HUES48 (cell line): Measurements from ENCODE around the gene SPIRE2.
"Not testable (repeated sequence)": the region's sequence is repeated elsewhere in the genome, so short reads cannot be mapped to it uniquely, and the experiment has no call there.

Experiments used
- H3K27ac ChIP-seq: one replicate; pipeline ENCODE4 v1.7.0; 2013; ENCODE audit warnings: low read depth, low read length, inconsistent platforms
- H3K27me3 ChIP-seq: 2 replicates; pipeline ENCODE4 v1.6.1; 2013; ENCODE audit warnings: mild to moderate bottlenecking, low read length; ENCODE audit not compliant: control insufficient read depth, insufficient read depth
- H3K36me3 ChIP-seq: 2 replicates; pipeline ENCODE4 v1.6.1; 2013; ENCODE audit warnings: low read length; ENCODE audit not compliant: control insufficient read depth, insufficient read depth
- H3K4me1 ChIP-seq: 2 replicates; pipeline ENCODE4 v1.6.1; 2013; ENCODE audit warnings: mild to moderate bottlenecking, low read length; ENCODE audit not compliant: control insufficient read depth, insufficient read depth
- H3K4me3 ChIP-seq: 2 replicates; pipeline ENCODE4 v1.5.1; 2013; ENCODE audit warnings: mild to moderate bottlenecking, low read depth, low read length
- H3K9ac ChIP-seq: 2 replicates; pipeline ENCODE4 v1.6.1; 2013; ENCODE audit warnings: mild to moderate bottlenecking, low read depth, low read length, moderate library complexity
- H3K9me3 ChIP-seq: 2 replicates; pipeline ENCODE4 v1.6.1; 2013; ENCODE audit warnings: low read length; ENCODE audit not compliant: control insufficient read depth, insufficient read depth

Gene SPIRE2

GRCh38 chr16:89912627-89913026, 84.4 kb downstream of the SPIRE2 start:
- peaks cover 6% of the 10 kb centered on the region; the same call in 1 of the 2 replicates for H3K4me1 ChIP-seq
- peaks cover 16% of the 10 kb centered on the region for H3K36me3 ChIP-seq
- H3K27me3 ChIP-seq, result no peaks in the 10 kb centered on the region
- H3K27ac ChIP-seq, result no peak overlapping the region
- no peaks in the 10 kb centered on the region for H3K9me3 ChIP-seq
- no peak overlapping the region for H3K4me3 ChIP-seq
- H3K9ac ChIP-seq, result no peak overlapping the region

- no peak overlapping the region for H3K4me3 ChIP-seq
- H3K9ac ChIP-seq, result no peak overlapping the region
- peaks cover 15% of the 10 kb centered on the region for H3K36me3 ChIP-seq
- no peak overlapping the region for H3K27ac ChIP-seq
- H3K4me1 ChIP-seq, result peaks cover 6% of the 10 kb centered on the region; the same call in 1 of the 2 replicates
- H3K27me3 ChIP-seq, result peaks cover 1% of the 10 kb centered on the region; the same call in 1 of the 2 replicates
- H3K9me3 ChIP-seq, result no peaks in the 10 kb centered on the region
Observed at GRCh38 chr16:89913408-89914387, 85.4 kb downstream of the SPIRE2 start.

GRCh38 chr16:89914642-89915285, 86.5 kb downstream of the SPIRE2 start:
- not testable (repeated sequence) for H3K27ac ChIP-seq

GRCh38 chr16:89915303-89916232, 87.3 kb downstream of the SPIRE2 start:
- Histone ChIP-seq H3K9me3 (no peaks in the 10 kb centered on the region), H3K4me1 (no peaks in the 10 kb centered on the region; the same call in 1 of the 2 replicates), H3K27ac (no peak overlapping the region), H3K36me3 (peaks cover 11% of the 10 kb centered on the region), H3K27me3 (peaks cover 19% of the 10 kb centered on the region), H3K9ac (no peak overlapping the region), H3K4me3 (no peak overlapping the region)

More at GRCh38 chr16:89914642-89915285, 86.5 kb downstream of the SPIRE2 start:
- not testable (repeated sequence) for H3K9me3 ChIP-seq, H3K4me3 ChIP-seq, H3K9ac ChIP-seq, H3K4me1 ChIP-seq
- peaks cover 11% of the 10 kb centered on the region for H3K27me3 ChIP-seq
- peaks cover 13% of the 10 kb centered on the region for H3K36me3 ChIP-seq

GRCh38 chr16:89917773-89918452, 89.6 kb downstream of the SPIRE2 start:
- Histone ChIP-seq H3K4me3 (peak overlapping the region; percentile 66), H3K9ac (peak overlapping the region; percentile 30; the same call in 1 of the 2 replicates), H3K9me3 (no peaks in the 10 kb centered on the region), H3K27me3 (peaks cover 29% of the 10 kb centered on the region), H3K27ac (no peak overlapping the region), H3K4me1 (peaks cover 3% of the 10 kb centered on the region), H3K36me3 (no peaks in the 10 kb centered on the region)

- Histone ChIP-seq H3K4me1 (peaks cover 3% of the 10 kb centered on the region), H3K4me3 (peak within 1 kb of the TSS; percentile 66), H3K36me3 (no peaks in the 10 kb centered on the region), H3K27me3 (peaks cover 29% of the 10 kb centered on the region), H3K27ac (no peak within 1 kb of the TSS), H3K9me3 (no peaks in the 10 kb centered on the region), H3K9ac (peak within 1 kb of the TSS; percentile 30; the same call in 1 of the 2 replicates)
Observed at GRCh38 chr16:89918453-89919347, 90.4 kb downstream of the SPIRE2 start, which contains the start of gene MC1R. TSS of gene MC1R (plus strand) at chr16:89918862. CDS start at chr16:89919259, 397 bp downstream.

GRCh38 chr16:89919535-89920406, 91.5 kb downstream of the SPIRE2 start:
- H3K27me3 ChIP-seq, result peaks cover 29% of the 10 kb centered on the region
- no peak overlapping the region for H3K27ac ChIP-seq
- H3K9ac ChIP-seq, result no peak overlapping the region
- H3K36me3 ChIP-seq, result no peaks in the 10 kb centered on the region
- no peaks in the 10 kb centered on the region for H3K9me3 ChIP-seq
- peaks cover 3% of the 10 kb centered on the region for H3K4me1 ChIP-seq
- H3K4me3 ChIP-seq, result no peak overlapping the region

- Histone ChIP-seq H3K36me3 (no peaks in the 10 kb centered on the region), H3K9me3 (no peaks in the 10 kb centered on the region), H3K27me3 (peaks cover 29% of the 10 kb centered on the region), H3K4me1 (peaks cover 6% of the 10 kb centered on the region), H3K27ac (no peak overlapping the region), H3K4me3 (no peak overlapping the region), H3K9ac (no peak overlapping the region)
Observed at GRCh38 chr16:89920723-89921122, 92.4 kb downstream of the SPIRE2 start.
